Thoracic aorta (tissue), 2 donors: ENCODE results near the gene RPP40. TPM values are rescaled to one million over a fixed set of nuclear protein-coding genes. Genes with fewer than 3 reads are reported as not detected.

Source experiments
- ATAC-seq: fragments of 150-250 bp; one replicate; pipeline ENCODE4 v1.8.0; 2017; ENCODE audit warnings: low read depth; ENCODE audit not compliant: insufficient number of reproducible peaks, low FRiP score
- DNase-seq: peaks from one replicate; pipeline ENCODE4 v3.0.0-alpha.2; 2020; ENCODE audit warnings: low spot score
- H3K27ac ChIP-seq, 2 donors: fragments of 200-600 bp; sonication (generic); 1 replicate in 1 of 2; 2 replicates in 1 of 2; pipeline ENCODE4 v1.5.1; 2016; ENCODE audit warnings: mild to moderate bottlenecking in 2 of 2, moderate library complexity in 2 of 2
- H3K27me3 ChIP-seq: fragments of 200-600 bp; sonication (generic); replicated peaks from 2 replicates; pipeline ENCODE4 v1.6.0; 2016; ENCODE audit warnings: mild to moderate bottlenecking; ENCODE audit not compliant: insufficient read depth
- H3K36me3 ChIP-seq: fragments of 200-600 bp; sonication (generic); one replicate; pipeline ENCODE4 v1.5.1; 2016
- H3K4me1 ChIP-seq, 2 donors: fragments of 200-600 bp; sonication (generic); 1 replicate in 1 of 2; 2 replicates in 1 of 2; pipeline versions ENCODE4 v1.5.1 to v1.6.0; 2016; ENCODE audit warnings: low read depth in 2 of 2, mild to moderate bottlenecking in 1 of 2; ENCODE audit not compliant: control insufficient read depth in 1 of 2
- H3K4me3 ChIP-seq: fragments of 200-600 bp; sonication (generic); 2 replicates; pipeline ENCODE4 v1.5.1; 2016; ENCODE audit warnings: mild to moderate bottlenecking
- H3K9me3 ChIP-seq: fragments of 200-600 bp; sonication (generic); 2 replicates; pipeline ENCODE4 v1.5.1; 2016
- CTCF ChIP-seq: fragments of 200-600 bp; sonication (generic); IDR thresholded peaks from one replicate; pipeline ENCODE4 v1.5.1; 2019; ENCODE audit warnings: antibody characterized with exemption
- total RNA-seq, 2 donors: library from RNA; depleted of rRNA; stranded (reverse); fragments of >200 nt; gene quantifications; one replicate each; pipeline versions ENCODE4 v1.1.0 to v1.2.3, GENCODE V29; 2016

Gene RPP40
- total RNA-seq, 2 donors from 2014 or later, result 2.4 to 11.4 TPM

- no peak for ATAC-seq
- Histone ChIP-seq H3K36me3 (no peaks in the 10 kb centered on the region), H3K27ac (no peak overlapping the region), H3K4me1 (peaks cover 0 to 11% of the 10 kb centered on the region in 2 donors), H3K27me3 (no peaks in the 10 kb centered on the region), H3K4me3 (no peak overlapping the region), H3K9me3 (no peaks in the 10 kb centered on the region)
- no peak for DNase-seq
- TF ChIP-seq CTCF, result no peak
Measured at GRCh38 chr6:4972438-4972837, 31.4 kb downstream of the RPP40 start.

GRCh38 chr6:4971851-4972250, 32.0 kb downstream of the RPP40 start:
- ATAC-seq (no peak), DNase-seq (no peak)
- H3K4me3 ChIP-seq, result no peak overlapping the region
- H3K9me3 ChIP-seq, result no peaks in the 10 kb centered on the region
- no peak for TF ChIP-seq CTCF
- H3K27ac ChIP-seq, result no peak overlapping the region
- H3K4me1 ChIP-seq, result peaks cover 0 to 11% of the 10 kb centered on the region in 2 donors
- H3K27me3 ChIP-seq, result no peaks in the 10 kb centered on the region
- H3K36me3 ChIP-seq, result no peaks in the 10 kb centered on the region

- Histone ChIP-seq H3K27ac (no peak overlapping the region), H3K27me3 (no peaks in the 10 kb centered on the region), H3K9me3 (no peaks in the 10 kb centered on the region), H3K36me3 (no peaks in the 10 kb centered on the region), H3K4me3 (no peak overlapping the region), H3K4me1 (peaks cover 0 to 11% of the 10 kb centered on the region in 2 donors)
- no peak for TF ChIP-seq CTCF
- DNase-seq (no peak), ATAC-seq (no peak)
Measured at GRCh38 chr6:4970739-4971395, 33.0 kb downstream of the RPP40 start.

GRCh38 chr6:4969609-4970285, 34.1 kb downstream of the RPP40 start:
- H3K4me3 ChIP-seq, result no peak overlapping the region
- H3K36me3 ChIP-seq, result no peaks in the 10 kb centered on the region
- peaks cover 0 to 6% of the 10 kb centered on the region in 2 donors for H3K4me1 ChIP-seq
- no peaks in the 10 kb centered on the region for H3K9me3 ChIP-seq
- ATAC-seq (no peak), DNase-seq (no peak)
- no peaks in the 10 kb centered on the region for H3K27me3 ChIP-seq
- TF ChIP-seq CTCF, result no peak
- H3K27ac ChIP-seq, result no peak overlapping the region

GRCh38 chr6:4967301-4968030, 36.4 kb downstream of the RPP40 start:
- Histone ChIP-seq H3K9me3 (no peaks in the 10 kb centered on the region), H3K4me3 (no peak overlapping the region), H3K27ac (no peak overlapping the region), H3K36me3 (no peaks in the 10 kb centered on the region), H3K27me3 (no peaks in the 10 kb centered on the region), H3K4me1 (no peaks in the 10 kb centered on the region)
- no peak for TF ChIP-seq CTCF
- no peak for DNase-seq
- ATAC-seq, result no peak
